Occipital lobe (tissue), 2 donors: ENCODE measurements around the gene TARBP1. TPM values are rescaled to one million over a fixed set of nuclear protein-coding genes. Genes with fewer than 3 reads are reported as not detected.
A peak's percentile ranks its signal among the peaks of the same experiment; 100 is the strongest.
"Not testable (repeated sequence)": the region's sequence is repeated elsewhere in the genome, so short reads cannot be mapped to it uniquely, and the experiment has no call there.

ENCODE experiments used
- DNase-seq: peaks from one replicate; lab custom pipeline; 2025; lab: John Stamatoyannopoulos, UW
- total RNA-seq: library from RNA; depleted of rRNA; stranded (reverse); fragments of >200 nt; gene quantifications from one replicate; pipeline ENCODE4 v1.2.3, GENCODE V29; 2014

The TARBP1 gene
- total RNA-seq, 1 donor from 2014 or later: 90.6 TPM

- no peak for DNase-seq
These were observed 28.1 kb upstream of the TARBP1 start for GRCh38 chr1:234507089-234507488.

DNA sequence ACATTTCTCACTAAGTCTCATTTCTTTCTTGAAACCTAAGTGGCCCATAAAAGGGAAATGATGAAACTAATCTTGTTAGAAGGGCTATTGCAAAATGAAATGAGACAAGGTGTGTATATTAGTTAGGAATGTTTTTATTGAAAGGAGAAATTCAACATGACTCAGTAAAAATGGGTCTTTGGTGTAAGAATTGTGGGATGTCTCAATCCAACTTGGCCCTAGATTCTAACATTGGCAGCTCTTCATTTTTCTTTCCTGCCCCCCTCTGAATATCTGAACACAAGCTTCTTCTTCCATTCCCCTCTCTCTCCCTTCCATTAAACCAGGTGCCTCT is 26.8 kb upstream of the TARBP1 start:
- no peak for DNase-seq

DNA sequence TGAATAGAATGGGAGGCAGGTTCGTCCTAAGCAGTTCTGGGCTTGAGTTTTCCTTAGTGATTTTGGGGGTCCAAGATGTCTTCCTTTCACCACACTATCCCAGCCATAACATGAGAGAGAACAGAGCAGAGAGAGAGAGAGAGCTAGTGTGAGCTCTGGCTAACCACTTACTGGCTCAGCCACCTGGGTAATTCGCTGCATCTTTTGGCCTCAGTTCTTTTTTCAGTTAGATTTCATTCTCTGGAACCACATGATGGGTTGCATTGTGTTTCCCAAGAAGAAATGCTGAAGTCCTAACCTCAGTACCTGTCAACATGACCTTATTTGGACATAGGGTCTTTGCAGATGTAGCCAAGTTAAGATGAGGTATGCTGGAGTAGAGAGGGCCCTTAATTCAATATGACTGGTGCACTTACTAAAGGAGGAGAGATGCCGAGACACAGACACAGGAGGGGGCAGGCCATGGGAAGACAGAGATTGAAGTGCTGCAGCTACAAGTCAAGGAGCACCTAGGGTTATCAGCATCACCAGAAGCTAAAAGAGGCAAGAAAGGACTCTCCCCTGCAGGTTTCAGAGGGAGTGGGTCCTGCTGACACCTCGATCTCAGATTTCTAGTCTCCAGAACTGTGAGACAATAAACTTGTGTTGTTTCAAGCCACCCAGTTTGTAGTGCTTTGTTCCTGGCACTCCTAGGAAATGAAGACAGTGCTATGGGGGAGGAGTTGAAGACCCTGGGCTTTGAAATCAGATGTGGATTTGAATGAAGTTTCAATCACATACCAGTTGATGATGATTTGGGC is 26.2 kb upstream of the TARBP1 start:
- no peak for DNase-seq

DNA sequence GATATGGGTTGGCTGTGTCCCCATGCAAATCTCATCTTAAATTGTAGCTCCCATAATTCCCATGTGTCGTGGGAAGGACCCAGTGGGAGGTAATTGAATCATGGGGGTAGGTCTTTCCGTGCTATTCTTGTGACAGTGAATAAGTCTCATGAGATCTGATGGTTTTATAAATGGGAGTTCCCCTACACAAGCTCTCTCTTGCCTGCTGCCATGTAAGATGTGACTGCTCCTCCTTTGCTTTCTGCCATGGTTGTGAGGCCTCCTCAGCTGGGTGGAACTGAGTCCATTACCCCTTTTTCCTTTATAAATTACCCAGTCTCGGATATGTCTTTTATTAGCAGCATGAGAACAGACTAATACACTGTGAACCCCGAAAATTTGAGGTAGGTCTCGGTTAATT is 25.3 kb upstream of the TARBP1 start:
- DNase-seq: not testable (repeated sequence)

DNA sequence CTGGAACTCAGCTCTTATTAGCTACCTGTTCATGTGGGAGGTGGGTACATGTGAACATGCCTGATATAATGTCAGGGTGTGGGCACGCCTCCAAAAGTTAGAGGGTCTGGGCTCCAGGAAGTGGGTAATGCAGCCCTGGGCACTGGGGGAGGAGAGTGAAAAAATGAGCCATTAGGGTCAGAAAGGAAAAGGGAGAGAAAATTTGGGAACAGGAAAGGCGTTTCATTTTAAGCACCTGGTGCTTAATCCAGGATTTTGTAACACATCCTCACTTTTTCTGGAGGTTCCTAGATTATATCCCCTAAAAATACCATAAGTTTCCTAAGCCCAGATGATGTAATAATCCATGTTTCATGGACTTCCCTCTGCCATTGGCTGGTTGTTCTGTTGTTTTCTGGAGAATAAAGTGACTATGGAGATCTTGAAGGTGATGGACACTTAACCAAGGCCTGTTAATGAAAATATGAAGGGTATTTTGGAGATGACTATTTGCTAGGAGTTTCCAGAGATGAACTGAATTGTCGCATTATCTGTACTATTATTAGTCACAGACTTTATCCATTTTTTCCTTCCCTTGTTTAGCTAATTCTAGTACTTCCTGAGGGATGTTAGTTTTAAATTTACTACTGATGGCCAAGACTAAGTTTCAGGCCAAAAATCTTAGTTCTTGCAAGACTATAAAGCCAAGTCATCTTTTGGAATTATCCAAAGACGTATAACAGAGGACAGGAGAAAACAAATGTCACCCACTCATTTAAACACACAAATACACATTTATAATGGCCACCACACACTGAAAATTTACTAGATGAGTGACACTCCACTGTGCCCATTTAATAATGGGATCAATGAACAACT is 24.4 kb upstream of the TARBP1 start:
- DNase-seq: no peak

DNA sequence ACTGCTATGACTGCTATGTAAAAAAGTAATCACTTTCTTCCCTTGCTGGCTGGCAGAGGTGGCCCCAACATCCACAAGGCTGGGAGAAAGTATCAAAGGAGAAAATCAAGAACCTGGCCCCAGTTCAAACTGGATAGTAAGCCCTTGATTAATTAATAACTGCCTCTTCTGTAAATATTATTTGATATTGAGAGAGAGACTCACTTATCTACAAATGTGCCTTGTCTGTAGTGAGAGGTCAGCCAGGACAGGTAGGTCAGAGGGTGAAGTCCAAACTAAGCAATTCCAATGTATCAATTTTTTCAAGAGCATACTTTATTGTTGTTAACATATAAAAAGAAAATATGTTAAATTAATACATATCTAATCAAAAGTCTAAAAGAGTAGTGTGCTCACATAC is 23.8 kb upstream of the TARBP1 start:
- DNase-seq: no peak

GRCh38 chr1:234500269-234500668 is 21.3 kb upstream of the TARBP1 start:
- no peak for DNase-seq

DNA sequence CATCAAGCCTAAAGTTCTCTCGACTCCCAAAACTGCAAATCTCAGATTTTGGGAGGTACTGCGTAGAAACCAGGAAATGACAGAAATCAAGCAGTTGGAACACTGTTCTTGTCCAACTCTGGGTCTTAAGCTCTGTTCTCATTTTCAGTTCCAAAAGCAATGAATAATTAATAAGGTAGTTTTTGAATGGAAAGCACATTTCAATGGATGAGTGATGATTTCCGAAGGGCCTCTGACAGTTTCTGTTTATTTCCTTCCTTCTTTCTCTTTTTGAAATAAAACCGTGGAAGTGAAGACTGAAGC is 20.9 kb upstream of the TARBP1 start:
- DNase-seq: no peak

- peak; percentile 80 for DNase-seq
These were observed 20.4 kb upstream of the TARBP1 start for GRCh38 chr1:234499119-234499942.

GRCh38 chr1:234498448-234499118 is 19.6 kb upstream of the TARBP1 start:
- no peak for DNase-seq

GRCh38 chr1:234497589-234497988 is 18.6 kb upstream of the TARBP1 start:
- no peak for DNase-seq

DNA sequence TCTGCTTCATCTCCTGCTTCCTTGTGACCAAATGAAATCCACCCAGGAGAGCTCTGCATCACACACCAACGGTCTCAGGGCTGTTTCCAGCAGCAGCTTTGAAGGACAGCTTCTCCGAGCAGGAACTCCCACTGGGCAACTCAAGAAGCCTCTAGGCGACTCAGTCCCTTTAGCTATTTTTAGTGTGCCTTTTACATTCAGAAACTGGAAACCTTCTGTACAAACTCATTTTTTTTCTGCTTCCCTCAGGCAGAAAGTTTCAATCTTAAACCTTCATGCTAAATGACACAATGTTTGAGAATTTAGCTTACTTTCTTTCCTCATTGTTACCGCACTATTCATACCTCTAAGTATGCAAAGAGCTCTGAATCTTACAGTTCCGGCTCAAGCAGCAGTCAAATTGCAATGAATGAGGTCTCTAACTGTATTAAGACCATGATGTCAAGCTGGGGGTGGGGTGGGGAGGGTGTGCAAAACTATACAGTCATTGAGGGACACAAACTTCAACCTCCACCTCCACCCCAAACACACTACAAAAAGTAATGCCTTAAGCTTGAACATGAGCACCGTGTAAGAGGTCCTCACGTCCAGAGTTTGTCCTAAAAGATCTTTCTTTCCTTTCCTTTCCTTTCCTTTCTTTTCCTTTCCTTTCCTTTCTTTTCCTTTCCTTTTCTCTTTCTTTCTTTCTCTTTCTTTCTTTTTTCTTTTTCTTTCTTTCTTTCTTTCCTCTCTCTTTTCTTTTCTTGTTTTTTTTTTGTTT is 16.4 kb upstream of the TARBP1 start:
- DNase-seq: no peak

DNA sequence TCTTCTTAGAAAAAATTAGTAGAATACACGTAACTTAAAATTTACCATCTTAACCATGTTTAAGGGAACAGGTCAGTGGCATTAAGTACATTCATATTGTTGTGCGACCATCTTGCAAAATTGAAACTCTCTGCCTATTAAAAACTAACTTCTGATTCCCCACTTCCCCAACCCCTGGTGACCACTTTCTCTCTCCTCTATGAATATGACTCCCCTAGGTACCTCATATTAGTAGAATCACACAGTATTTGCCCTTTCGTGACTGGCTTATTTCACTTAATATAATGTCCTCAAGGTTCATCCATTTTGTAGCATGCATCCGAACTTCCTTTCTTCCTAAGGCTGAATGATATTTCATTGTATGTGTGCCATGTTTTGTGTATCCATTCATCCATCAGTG is 15.1 kb upstream of the TARBP1 start:
- DNase-seq: no peak

DNA sequence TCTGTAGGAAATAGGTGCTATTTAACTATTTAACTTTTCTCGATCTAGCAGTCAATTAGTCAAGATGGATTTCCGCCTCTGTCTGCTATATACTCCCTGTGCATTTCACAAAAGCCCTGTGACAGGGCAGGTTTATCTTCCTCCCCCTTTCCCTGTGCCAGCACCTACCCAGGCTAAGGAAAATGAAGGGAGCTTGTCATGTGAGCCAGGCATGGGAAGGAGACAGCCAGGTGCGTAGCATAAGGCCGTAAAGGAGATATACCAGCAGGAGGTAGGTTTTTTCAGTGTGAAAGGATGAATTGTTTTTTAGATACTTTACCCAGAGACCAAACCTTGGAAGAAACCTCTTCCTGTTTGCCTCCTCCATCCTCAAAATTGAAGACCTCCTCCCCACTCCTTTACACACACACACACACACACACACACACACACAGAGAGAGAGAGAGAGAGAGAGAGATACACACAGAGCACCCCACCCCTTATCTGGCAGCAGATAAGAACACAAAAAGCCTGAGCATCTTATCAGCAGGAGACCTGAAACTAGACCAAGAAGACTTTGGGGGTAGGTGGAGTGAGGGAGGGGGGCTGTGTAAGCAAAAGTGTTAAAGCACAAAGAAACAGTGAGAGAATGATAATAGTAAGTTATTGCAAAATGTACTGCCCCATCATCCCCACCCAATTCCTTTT is 12.0 kb upstream of the TARBP1 start:
- DNase-seq: no peak

GRCh38 chr1:234489698-234490077 is 10.7 kb upstream of the TARBP1 start:
- DNase-seq: no peak

GRCh38 chr1:234489007-234489697 is 10.2 kb upstream of the TARBP1 start:
- DNase-seq: no peak

GRCh38 chr1:234488054-234489006 is 9.4 kb upstream of the TARBP1 start:
- DNase-seq: no peak
